ENCODE measurements around the gene PRMT5.
"Not testable (repeated sequence)": the region's sequence is repeated elsewhere in the genome, so short reads cannot be mapped to it uniquely, and the experiment has no call there.

PRMT5 gene

GRCh38 chr14:22918804-22919600, 10.2 kb downstream of the PRMT5 start, which contains the start of gene RBM23:
TSS of gene RBM23 (minus strand) at chr14:22919149.
- DNase-seq = peak; percentile 98
- H3K36me3 Mint-ChIP-seq (ENCODE audit: low read depth) = peaks cover 92% of the 10 kb centered on the region
- H3K27me3 Mint-ChIP-seq = no peaks in the 10 kb centered on the region
- peak within 1 kb of the TSS; percentile 93 for H3K4me3 Mint-ChIP-seq
- no peaks in the 10 kb centered on the region for H3K9me3 Mint-ChIP-seq
- peak within 1 kb of the TSS; percentile 100 for H3K27ac Mint-ChIP-seq
- H3K4me1 Mint-ChIP-seq (ENCODE audit: low read depth) = peaks cover 56% of the 10 kb centered on the region

GRCh38 chr14:22915886-22916521, 13.2 kb downstream of the PRMT5 start:
- Mint-ChIP-seq H3K36me3 (ENCODE audit: low read depth) (peaks cover 85% of the 10 kb centered on the region), H3K27me3 (no peaks in the 10 kb centered on the region), H3K4me1 (ENCODE audit: low read depth) (peaks cover 61% of the 10 kb centered on the region), H3K27ac (peak overlapping the region; percentile 52), H3K4me3 (no peak overlapping the region), H3K9me3 (no peaks in the 10 kb centered on the region)
- no peak for DNase-seq

GRCh38 chr14:22914836-22915235, 14.3 kb downstream of the PRMT5 start:
- H3K4me3 Mint-ChIP-seq, H3K27me3 Mint-ChIP-seq, H3K27ac Mint-ChIP-seq, H3K9me3 Mint-ChIP-seq, DNase-seq: not testable (repeated sequence)
- H3K36me3 Mint-ChIP-seq (ENCODE audit: low read depth) = peaks cover 82% of the 10 kb centered on the region
- H3K4me1 Mint-ChIP-seq (ENCODE audit: low read depth) = peaks cover 58% of the 10 kb centered on the region

GRCh38 chr14:22910916-22911315, 18.3 kb downstream of the PRMT5 start:
- no peak overlapping the region for H3K4me3 Mint-ChIP-seq
- no peaks in the 10 kb centered on the region for H3K27me3 Mint-ChIP-seq
- H3K27ac Mint-ChIP-seq = peak overlapping the region; percentile 37
- peaks cover 81% of the 10 kb centered on the region for H3K36me3 Mint-ChIP-seq (ENCODE audit: low read depth)
- peaks cover 34% of the 10 kb centered on the region for H3K4me1 Mint-ChIP-seq (ENCODE audit: low read depth)
- H3K9me3 Mint-ChIP-seq = no peaks in the 10 kb centered on the region
- no peak for DNase-seq

- DNase-seq = no peak
- Mint-ChIP-seq H3K4me3 (no peak overlapping the region), H3K27ac (peak overlapping the region; percentile 34), H3K4me1 (ENCODE audit: low read depth) (peaks cover 23% of the 10 kb centered on the region), H3K27me3 (no peaks in the 10 kb centered on the region), H3K36me3 (ENCODE audit: low read depth) (peaks cover 85% of the 10 kb centered on the region), H3K9me3 (no peaks in the 10 kb centered on the region)
Measured at GRCh38 chr14:22908601-22909000, 20.6 kb downstream of the PRMT5 start.

GRCh38 chr14:22907429-22907828, 21.7 kb downstream of the PRMT5 start:
- Mint-ChIP-seq H3K9me3 (no peaks in the 10 kb centered on the region), H3K4me3 (no peak overlapping the region), H3K27me3 (no peaks in the 10 kb centered on the region), H3K4me1 (ENCODE audit: low read depth) (peaks cover 21% of the 10 kb centered on the region), H3K36me3 (ENCODE audit: low read depth) (peaks cover 91% of the 10 kb centered on the region), H3K27ac (no peak overlapping the region)
- DNase-seq = no peak

- Mint-ChIP-seq H3K36me3 (ENCODE audit: low read depth) (peaks cover 91% of the 10 kb centered on the region), H3K9me3 (no peaks in the 10 kb centered on the region), H3K27me3 (no peaks in the 10 kb centered on the region), H3K27ac (no peak overlapping the region), H3K4me3 (no peak overlapping the region), H3K4me1 (ENCODE audit: low read depth) (peaks cover 8% of the 10 kb centered on the region)
- DNase-seq = no peak
Measured at GRCh38 chr14:22906073-22906472, 23.1 kb downstream of the PRMT5 start.

GRCh38 chr14:22905627-22906026, 23.5 kb downstream of the PRMT5 start:
- H3K4me3 Mint-ChIP-seq = no peak overlapping the region
- DNase-seq = no peak
- H3K9me3 Mint-ChIP-seq = no peaks in the 10 kb centered on the region
- no peaks in the 10 kb centered on the region for H3K27me3 Mint-ChIP-seq
- peak overlapping the region; percentile 35 for H3K27ac Mint-ChIP-seq
- peaks cover 5% of the 10 kb centered on the region for H3K4me1 Mint-ChIP-seq (ENCODE audit: low read depth)
- peaks cover 91% of the 10 kb centered on the region for H3K36me3 Mint-ChIP-seq (ENCODE audit: low read depth)

- peak overlapping the region; percentile 78 for H3K27ac Mint-ChIP-seq
- no peak for DNase-seq
- no peak overlapping the region for H3K4me3 Mint-ChIP-seq
- H3K27me3 Mint-ChIP-seq = no peaks in the 10 kb centered on the region
- peaks cover 83% of the 10 kb centered on the region for H3K36me3 Mint-ChIP-seq (ENCODE audit: low read depth)
- peaks cover 5% of the 10 kb centered on the region for H3K4me1 Mint-ChIP-seq (ENCODE audit: low read depth)
- H3K9me3 Mint-ChIP-seq = no peaks in the 10 kb centered on the region
Measured at GRCh38 chr14:22903742-22904087, 25.5 kb downstream of the PRMT5 start.

GRCh38 chr14:22901799-22902198, 27.4 kb downstream of the PRMT5 start:
- Mint-ChIP-seq H3K9me3 (no peaks in the 10 kb centered on the region), H3K4me3 (no peak overlapping the region), H3K27me3 (no peaks in the 10 kb centered on the region), H3K36me3 (ENCODE audit: low read depth) (peaks cover 82% of the 10 kb centered on the region), H3K27ac (peak overlapping the region; percentile 58), H3K4me1 (ENCODE audit: low read depth) (peaks cover 15% of the 10 kb centered on the region)
- DNase-seq = no peak

GRCh38 chr14:22900081-22900799, 28.9 kb downstream of the PRMT5 start:
- H3K27me3 Mint-ChIP-seq = no peaks in the 10 kb centered on the region
- H3K9me3 Mint-ChIP-seq = no peaks in the 10 kb centered on the region
- H3K4me1 Mint-ChIP-seq (ENCODE audit: low read depth) = peaks cover 15% of the 10 kb centered on the region
- no peak overlapping the region for H3K27ac Mint-ChIP-seq
- no peak overlapping the region for H3K4me3 Mint-ChIP-seq
- no peak for DNase-seq
- peaks cover 67% of the 10 kb centered on the region for H3K36me3 Mint-ChIP-seq (ENCODE audit: low read depth)

- H3K4me1 Mint-ChIP-seq (ENCODE audit: low read depth) = peaks cover 15% of the 10 kb centered on the region
- no peaks in the 10 kb centered on the region for H3K27me3 Mint-ChIP-seq
- H3K9me3 Mint-ChIP-seq = no peaks in the 10 kb centered on the region
- no peak overlapping the region for H3K4me3 Mint-ChIP-seq
- no peak for DNase-seq
- H3K36me3 Mint-ChIP-seq (ENCODE audit: low read depth) = peaks cover 49% of the 10 kb centered on the region
- H3K27ac Mint-ChIP-seq = peak overlapping the region; percentile 86
Measured at GRCh38 chr14:22898302-22899090, 30.7 kb downstream of the PRMT5 start.

- H3K4me3 Mint-ChIP-seq = no peak overlapping the region
- peak overlapping the region; percentile 34 for H3K27ac Mint-ChIP-seq
- DNase-seq = no peak
- H3K4me1 Mint-ChIP-seq (ENCODE audit: low read depth) = peaks cover 15% of the 10 kb centered on the region
- H3K9me3 Mint-ChIP-seq = no peaks in the 10 kb centered on the region
- H3K27me3 Mint-ChIP-seq = no peaks in the 10 kb centered on the region
- peaks cover 42% of the 10 kb centered on the region for H3K36me3 Mint-ChIP-seq (ENCODE audit: low read depth)
Measured at GRCh38 chr14:22897357-22897756, 31.8 kb downstream of the PRMT5 start.

- Mint-ChIP-seq H3K27ac (no peak overlapping the region), H3K4me3 (no peak overlapping the region), H3K36me3 (ENCODE audit: low read depth) (peaks cover 36% of the 10 kb centered on the region), H3K4me1 (ENCODE audit: low read depth) (peaks cover 15% of the 10 kb centered on the region), H3K9me3 (no peaks in the 10 kb centered on the region), H3K27me3 (no peaks in the 10 kb centered on the region)
- no peak for DNase-seq
Measured at GRCh38 chr14:22896760-22897159, 32.4 kb downstream of the PRMT5 start.

Measured in activated T-cell treated with anti-CD3 and anti-CD28 coated beads, Interleukin-2, amount 50 U/mL, for 24 hours (primary cell).